Naive thymus-derived CD4-positive, alpha-beta T cell (primary cell): ENCODE measurements around the gene EDAR. TPM values are rescaled to one million over a fixed set of nuclear protein-coding genes. Genes with fewer than 3 reads are reported as not detected.

Experiments
- ATAC-seq: fragments of 150-1000 bp; cut with Tn5 transposase; 2 replicates; pipeline ENCODE4 v1.10.0; 2021; ENCODE audit warnings: mild to moderate bottlenecking, moderate library complexity
- CTCF ChIA-PET: fragments of 350-600 bp; sonication (Branson Sonifier 250); formaldehyde crosslinking; loops from one replicate; lab custom pipeline; 2021; ENCODE audit warnings: antibody characterized with exemption; lab: Charles Lee
- POLR2A ChIA-PET: fragments of 350-600 bp; sonication (Branson Sonifier 250); formaldehyde crosslinking; loops from one replicate; lab custom pipeline; 2021; ENCODE audit warnings: antibody characterized with exemption, inconsistent platforms; lab: Charles Lee
- DNase-seq, 9 donors: peaks; one replicate each; pipeline versions ENCODE4 v3.0.0 to v3.0.0-alpha.2; 2020 to 2022; ENCODE audit warnings: mixed read lengths in 1 of 9
- H3K27ac ChIP-seq: one replicate; pipeline ENCODE4 v1.7.0; 2013; ENCODE audit warnings: mild to moderate bottlenecking, low read depth, low read length, moderate library complexity
- H3K27me3 ChIP-seq, 2 donors: one replicate each; pipeline ENCODE4 v1.7.0; 2013; ENCODE audit warnings: low read length in 2 of 2, mild to moderate bottlenecking in 2 of 2, moderate library complexity in 2 of 2; ENCODE audit not compliant: control insufficient read depth in 2 of 2, insufficient read depth in 2 of 2
- H3K36me3 ChIP-seq, 3 experiments: 1 replicate in 2 of 3; 2 replicates in 1 of 3; pipeline ENCODE4 v1.7.0; 2013; ENCODE audit warnings: low read length in 3 of 3, mild to moderate bottlenecking in 3 of 3, moderate library complexity in 1 of 3; ENCODE audit not compliant: insufficient read depth in 3 of 3, control insufficient read depth in 2 of 3
- H3K4me1 ChIP-seq, 2 donors: one replicate each; pipeline ENCODE4 v1.7.0; 2013; ENCODE audit warnings: low read length in 2 of 2, mild to moderate bottlenecking in 2 of 2, moderate library complexity in 1 of 2; ENCODE audit not compliant: control insufficient read depth in 2 of 2, insufficient read depth in 2 of 2
- H3K4me3 ChIP-seq: 2 replicates; pipeline ENCODE4 v1.7.0; 2013; ENCODE audit warnings: mild to moderate bottlenecking, low read length
- H3K9me3 ChIP-seq, 3 experiments: 1 replicate in 2 of 3; 2 replicates in 1 of 3; pipeline ENCODE4 v1.7.0; 2013; ENCODE audit warnings: low read length in 3 of 3; ENCODE audit not compliant: control insufficient read depth in 2 of 3
- H3K27ac Mint-ChIP-seq, 9 donors: one replicate each; pipeline ENCODE4 v1.8.0; 2020 to 2022; ENCODE audit warnings: mixed read lengths in 9 of 9, mild to moderate bottlenecking in 8 of 9, moderate library complexity in 5 of 9, inconsistent platforms in 2 of 9
- H3K27me3 Mint-ChIP-seq, 5 donors: one replicate each; pipeline ENCODE4 v1.8.0; 2021 to 2022; ENCODE audit warnings: mixed read lengths in 5 of 5, mild to moderate bottlenecking in 1 of 5
- H3K36me3 Mint-ChIP-seq, 5 donors: one replicate each; pipeline ENCODE4 v1.8.0; 2020 to 2022; ENCODE audit warnings: mixed read lengths in 5 of 5, mild to moderate bottlenecking in 3 of 5, inconsistent platforms in 1 of 5
- H3K4me1 Mint-ChIP-seq, 7 donors: one replicate each; pipeline ENCODE4 v1.8.0; 2020 to 2022; ENCODE audit warnings: mixed read lengths in 7 of 7, mild to moderate bottlenecking in 3 of 7, inconsistent platforms in 1 of 7
- H3K4me3 Mint-ChIP-seq, 10 donors: one replicate each; pipeline ENCODE4 v1.8.0; 2020 to 2022; ENCODE audit warnings: mild to moderate bottlenecking in 10 of 10, mixed read lengths in 10 of 10, moderate library complexity in 6 of 10, inconsistent platforms in 2 of 10
- H3K9me3 Mint-ChIP-seq, 11 donors: one replicate each; pipeline ENCODE4 v1.8.0; 2020 to 2022; ENCODE audit warnings: mixed read lengths in 11 of 11, mild to moderate bottlenecking in 4 of 11, inconsistent platforms in 1 of 11, moderate library complexity in 1 of 11
- intact Hi-C, 2 donors: fragments of 100-400 bp; cut with micrococcal nuclease; formaldehyde crosslinking; loops; one replicate each; pipeline ENCODE4 v1.15.1; 2023
- polyA plus RNA-seq, 2 donors: library from polyadenylated mRNA; unstranded; fragments of 300-500 nt; fragmentation: Illumina TruSeq; gene quantifications; one replicate each; pipeline ENCODE4 v1.2.3, GENCODE V29; 2021
- total RNA-seq, 6 experiments: library from RNA in 5 of 6; stranded (reverse) in 5 of 6; gene quantifications; 1 replicate in 5 of 6; 2 replicates in 1 of 6; pipeline ENCODE4 v1.2.3 and lab custom pipeline; 2021 to 2026

The EDAR gene
- total and polyA plus RNA-seq, 7 experiments from 2014 or later: 0.17 to 26.8 (median 21.6) TPM

GRCh38 chr2:108916122-108916795, 72.8 kb downstream of the EDAR start:
- Mint-ChIP-seq H3K4me3 (no peak overlapping the region), H3K4me1 (peaks cover 0 to 22% (median 13%) of the 10 kb centered on the region in 7 donors), H3K9me3 (no peaks in the 10 kb centered on the region), H3K27me3 (peaks cover 0 to 3% (median 0%) of the 10 kb centered on the region in 5 donors), H3K36me3 (peaks cover 0 to 52% (median 12%) of the 10 kb centered on the region in 5 donors), H3K27ac (peak overlapping the region in 6 of 9 donors; percentile 28 to 81 (median 51))
- DNase-seq: no peak
- no peak overlapping the region for H3K27ac ChIP-seq
- no peaks in the 10 kb centered on the region for H3K9me3 ChIP-seq
- H3K4me3 ChIP-seq: no peak overlapping the region
- no peaks in the 10 kb centered on the region for H3K4me1 ChIP-seq
- ChIA-PET CTCF (interaction anchor here (1.2 kb wide), 1 partner anchor 71 kb away, joined by 3 read pairs; no protein-coding TSS in a partner anchor), POLR2A (no interaction called here)
- intact Hi-C loops: no loop called here
- peaks cover 0 to 54% (median 0%) of the 10 kb centered on the region in 3 experiments for H3K36me3 ChIP-seq
- peak; percentile 20 for ATAC-seq
- no peaks in the 10 kb centered on the region for H3K27me3 ChIP-seq

- DNase-seq (no peak), ATAC-seq (no peak)
- ChIA-PET CTCF (interaction anchor here (0.6 kb wide), 1 partner anchor 513 kb away, joined by 3 read pairs; no protein-coding TSS in a partner anchor), POLR2A (no interaction called here)
- Mint-ChIP-seq H3K4me3 (no peak overlapping the region), H3K27me3 (no peaks in the 10 kb centered on the region), H3K36me3 (peaks cover 0 to 66% (median 19%) of the 10 kb centered on the region in 5 donors), H3K9me3 (no peaks in the 10 kb centered on the region), H3K4me1 (peaks cover 0 to 15% (median 12%) of the 10 kb centered on the region in 7 donors), H3K27ac (peak overlapping the region in 1 of 9 donors; percentile 25)
- no peaks in the 10 kb centered on the region for H3K4me1 ChIP-seq
- no peak overlapping the region for H3K4me3 ChIP-seq
- H3K27me3 ChIP-seq: no peaks in the 10 kb centered on the region
- H3K9me3 ChIP-seq: no peaks in the 10 kb centered on the region
- intact Hi-C loops: no loop called here
- no peak overlapping the region for H3K27ac ChIP-seq
- H3K36me3 ChIP-seq: peaks cover 0 to 65% (median 9%) of the 10 kb centered on the region in 3 experiments
Observed at GRCh38 chr2:108912629-108912902, 76.5 kb downstream of the EDAR start.

- Mint-ChIP-seq H3K9me3 (no peaks in the 10 kb centered on the region), H3K4me1 (peaks cover 0 to 10% (median 7%) of the 10 kb centered on the region in 7 donors), H3K36me3 (peaks cover 0 to 66% (median 19%) of the 10 kb centered on the region in 5 donors), H3K27ac (peak overlapping the region in 1 of 9 donors; percentile 25), H3K4me3 (no peak overlapping the region), H3K27me3 (no peaks in the 10 kb centered on the region)
- Histone ChIP-seq H3K4me1 (no peaks in the 10 kb centered on the region), H3K4me3 (no peak overlapping the region), H3K27me3 (no peaks in the 10 kb centered on the region), H3K27ac (no peak overlapping the region), H3K36me3 (peaks cover 0 to 68% (median 9%) of the 10 kb centered on the region in 3 experiments), H3K9me3 (no peaks in the 10 kb centered on the region)
- ChIA-PET CTCF (interaction anchor here (0.6 kb wide), 1 partner anchor 514 kb away, joined by 3 read pairs; no protein-coding TSS in a partner anchor), POLR2A (no interaction called here)
- DNase-seq: peak in 1 of 9 donors; percentile 8
- no peak for ATAC-seq
- intact Hi-C loops: no loop called here
Observed at GRCh38 chr2:108911807-108912628, 77.0 kb downstream of the EDAR start.

- H3K4me3 Mint-ChIP-seq: no peak overlapping the region
Observed at GRCh38 chr2:108911401-108911800, 77.6 kb downstream of the EDAR start.

GRCh38 chr2:108910541-108911396, 78.3 kb downstream of the EDAR start:
- Mint-ChIP-seq H3K9me3 (no peaks in the 10 kb centered on the region), H3K27ac (no peak overlapping the region), H3K4me3 (no peak overlapping the region), H3K4me1 (peaks cover 0 to 5% (median 0%) of the 10 kb centered on the region in 7 donors), H3K27me3 (no peaks in the 10 kb centered on the region), H3K36me3 (peaks cover 0 to 77% (median 23%) of the 10 kb centered on the region in 5 donors)
- Histone ChIP-seq H3K27me3 (no peaks in the 10 kb centered on the region), H3K27ac (no peak overlapping the region), H3K9me3 (no peaks in the 10 kb centered on the region), H3K4me3 (no peak overlapping the region), H3K4me1 (no peaks in the 10 kb centered on the region), H3K36me3 (peaks cover 0 to 69% (median 11%) of the 10 kb centered on the region in 3 experiments)
- peak in 1 of 9 donors; percentile 9 for DNase-seq
- no peak for ATAC-seq
- intact Hi-C loops: no loop called here
- POLR2A ChIA-PET: interaction anchor here (0.5 kb wide), 1 partner anchor 78 kb away, joined by 3 read pairs; no protein-coding TSS in a partner anchor
- CTCF ChIA-PET: no interaction called here

More at GRCh38 chr2:108911401-108911800, 77.6 kb downstream of the EDAR start:
- Histone ChIP-seq H3K4me3 (no peak overlapping the region), H3K27me3 (no peaks in the 10 kb centered on the region), H3K36me3 (peaks cover 0 to 68% (median 9%) of the 10 kb centered on the region in 3 experiments), H3K4me1 (no peaks in the 10 kb centered on the region), H3K9me3 (no peaks in the 10 kb centered on the region), H3K27ac (no peak overlapping the region)
- Mint-ChIP-seq H3K9me3 (no peaks in the 10 kb centered on the region), H3K27ac (no peak overlapping the region), H3K27me3 (no peaks in the 10 kb centered on the region), H3K36me3 (peaks cover 0 to 71% (median 20%) of the 10 kb centered on the region in 5 donors), H3K4me1 (peaks cover 0 to 5% (median 4%) of the 10 kb centered on the region in 7 donors)
- ChIA-PET POLR2A (no interaction called here), CTCF (no interaction called here)
- DNase-seq: no peak
- ATAC-seq: no peak
- intact Hi-C loops: no loop called here

- ATAC-seq (no peak), DNase-seq (no peak)
- H3K4me1 Mint-ChIP-seq: peaks cover 0 to 5% (median 0%) of the 10 kb centered on the region in 7 donors
- no peak overlapping the region for H3K4me3 Mint-ChIP-seq
- H3K27ac Mint-ChIP-seq: no peak overlapping the region
- Histone ChIP-seq H3K27ac (no peak overlapping the region), H3K27me3 (no peaks in the 10 kb centered on the region), H3K9me3 (no peaks in the 10 kb centered on the region), H3K4me1 (no peaks in the 10 kb centered on the region), H3K4me3 (no peak overlapping the region), H3K36me3 (peaks cover 0 to 76% (median 11%) of the 10 kb centered on the region in 3 experiments)
- ChIA-PET POLR2A (interaction anchor here (0.5 kb wide), 1 partner anchor 77 kb away, joined by 3 read pairs; no protein-coding TSS in a partner anchor), CTCF (interaction anchor here (0.6 kb wide), 1 partner anchor 49 kb away, joined by 4 read pairs; no protein-coding TSS in a partner anchor)
- peaks cover 0 to 81% (median 31%) of the 10 kb centered on the region in 5 donors for H3K36me3 Mint-ChIP-seq
- peaks cover 0 to 1% (median 0%) of the 10 kb centered on the region in 11 donors for H3K9me3 Mint-ChIP-seq
- no peaks in the 10 kb centered on the region for H3K27me3 Mint-ChIP-seq
- intact Hi-C loops: no loop called here
Observed at GRCh38 chr2:108910011-108910431, 79.0 kb downstream of the EDAR start.
